Activated CD8-positive, alpha-beta memory T cell treated with anti-CD3 and anti-CD28 coated beads, Interleukin-2, amount 50 U/mL, for 24 hours (primary cell): ENCODE data around the gene OR52E1.

ENCODE experiments used
- DNase-seq: peaks from one replicate; pipeline ENCODE4 v3.0.0-alpha.2; 2020; ENCODE audit errors: extremely low read depth

The OR52E1 gene

DNA sequence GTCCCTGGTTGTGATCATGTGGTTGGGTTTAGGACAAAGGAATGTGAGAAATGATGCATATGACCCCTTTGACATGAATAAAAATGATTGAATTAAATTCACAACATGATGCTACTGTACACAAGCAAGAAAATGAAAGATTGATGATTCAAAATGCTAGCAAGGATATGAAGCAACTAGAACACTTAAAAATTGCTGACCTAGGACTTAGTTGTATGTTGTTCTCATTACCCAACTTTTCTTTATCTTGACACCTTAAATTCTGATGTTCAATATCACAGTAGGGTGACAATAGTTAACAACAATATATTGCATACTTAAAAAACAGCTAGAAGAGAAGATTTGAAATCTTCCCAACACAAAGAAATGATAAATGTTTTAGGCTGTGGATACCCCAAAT lies 48.2 kb downstream of the OR52E1 start:
- DNase-seq = no peak

DNA sequence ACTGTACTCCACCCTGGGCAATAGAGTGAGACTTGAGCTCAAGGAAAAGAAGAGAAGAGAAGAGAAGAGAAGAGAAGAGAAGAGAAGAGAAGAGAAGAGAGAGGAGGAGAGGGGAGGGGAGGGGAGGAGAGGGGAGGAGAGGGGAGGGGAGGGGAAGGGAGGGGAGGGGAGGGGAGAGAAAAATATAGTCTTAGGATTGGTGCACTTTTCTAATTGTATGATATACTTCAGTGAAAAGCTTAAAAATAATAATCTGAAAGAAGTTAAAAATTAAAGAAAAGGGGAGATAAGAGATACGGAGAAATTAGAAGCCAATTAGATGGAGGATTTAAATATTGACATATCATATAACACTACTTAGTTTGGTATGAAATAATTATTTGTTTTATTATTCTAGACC lies 49.5 kb downstream of the OR52E1 start:
- no peak for DNase-seq
